K562 (cell line): ENCODE measurements around the gene MTMR3.

Experiments
- NFXL1 ChIP-seq: fragments of 450-650 bp; formaldehyde crosslinking; IDR thresholded peaks from 2 replicates; pipeline ENCODE4 v1.4.0; 2021; ENCODE audit warnings: mild to moderate bottlenecking
- RB1 ChIP-seq: fragments of 450-650 bp; IDR thresholded peaks from 2 replicates; pipeline ENCODE4 v1.6.1; 2017; ENCODE audit warnings: low read depth, mild to moderate bottlenecking
- RHOXF2B ChIP-seq: fragments of 250-450 bp; sonication (Bioruptor Pico); conservative IDR thresholded peaks from 2 replicates; pipeline ENCODE4 v1.5.1; 2021
- SMAD4 ChIP-seq: fragments of 250-450 bp; sonication (Bioruptor Pico); conservative IDR thresholded peaks from 2 replicates; pipeline ENCODE4 v1.8.0; 2021; ENCODE audit warnings: inconsistent platforms, mild to moderate bottlenecking, moderate library complexity
- SP2 ChIP-seq: IDR thresholded peaks from 2 replicates; pipeline ENCODE4 v1.6.1; 2011; ENCODE audit warnings: mild to moderate bottlenecking, low read depth, low read length, moderate library complexity; ENCODE audit not compliant: poor library complexity, severe bottlenecking; ENCODE audit errors: extremely low read depth
- ZC3H4 ChIP-seq: sonication (generic); formaldehyde crosslinking; IDR thresholded peaks from 2 replicates; pipeline ENCODE4 v1.9.0; 2021; ENCODE audit warnings: missing genetic modification reagents, borderline replicate concordance
- TF ChIP-seq, protein P1 (sequence below): fragments of 250-450 bp; sonication (Bioruptor Pico); IDR thresholded peaks from 2 replicates; pipeline ENCODE4 v1.8.0; 2021; ENCODE audit warnings: moderate library complexity, mild to moderate bottlenecking, inconsistent platforms
- TF ChIP-seq, protein P2 (sequence below): sonication (generic); formaldehyde crosslinking; IDR thresholded peaks from 2 replicates; pipeline ENCODE4 v1.8.0; 2022; ENCODE audit warnings: mild to moderate bottlenecking, missing genetic modification reagents
- TF ChIP-seq, protein P3 (sequence below): sonication (generic); formaldehyde crosslinking; IDR thresholded peaks from 2 replicates; pipeline ENCODE4 v1.5.0; 2020; ENCODE audit warnings: missing genetic modification reagents
- TF ChIP-seq, protein P4 (sequence below): sonication (generic); formaldehyde crosslinking; IDR thresholded peaks from 2 replicates; pipeline ENCODE4 v1.8.1; 2022; ENCODE audit warnings: missing genetic modification reagents
- TF ChIP-seq, protein P5 (sequence below), 3 experiments: IDR thresholded peaks in 2 of 3; conservative IDR thresholded peaks in 1 of 3; 2 replicates each; pipeline ENCODE4 v1.5.1; 2011 to 2012; ENCODE audit warnings: low read length in 3 of 3, mild to moderate bottlenecking in 3 of 3, control low read depth in 2 of 3, improper control_type of control experiment in 1 of 3, inconsistent platforms in 1 of 3, low read depth in 1 of 3, mixed read lengths in 1 of 3, moderate library complexity in 1 of 3; ENCODE audit not compliant: insufficient read depth in 2 of 3

DNA sequence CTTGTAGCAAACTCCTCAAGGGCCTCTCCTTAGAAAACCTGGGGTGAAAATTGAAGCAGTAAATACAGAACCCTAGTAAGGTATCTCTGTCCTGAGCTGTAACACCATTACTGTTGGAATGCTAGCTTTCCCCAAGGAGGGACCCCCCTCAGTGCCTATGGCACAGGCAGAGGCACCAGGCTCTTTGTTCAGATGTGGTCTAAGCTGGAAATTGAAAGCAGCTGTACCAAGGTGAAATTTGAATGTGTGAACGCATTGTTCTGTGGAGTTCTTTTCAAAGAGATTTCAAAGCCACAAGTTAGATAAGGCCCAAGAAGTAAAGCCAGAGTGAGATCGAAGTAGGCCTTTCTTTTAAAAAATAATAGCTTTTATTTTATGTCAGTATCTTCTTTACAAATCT, 125.4 kb downstream of the MTMR3 start:
- TF ChIP-seq RHOXF2B (CRISPR knock-in tag) (no peak), RB1 (no peak), NFXL1 (no peak), ZC3H4 (CRISPR knock-in tag) (no peak), SMAD4 (no peak), SP2 (no peak)
- TF ChIP-seq, protein P1, sequence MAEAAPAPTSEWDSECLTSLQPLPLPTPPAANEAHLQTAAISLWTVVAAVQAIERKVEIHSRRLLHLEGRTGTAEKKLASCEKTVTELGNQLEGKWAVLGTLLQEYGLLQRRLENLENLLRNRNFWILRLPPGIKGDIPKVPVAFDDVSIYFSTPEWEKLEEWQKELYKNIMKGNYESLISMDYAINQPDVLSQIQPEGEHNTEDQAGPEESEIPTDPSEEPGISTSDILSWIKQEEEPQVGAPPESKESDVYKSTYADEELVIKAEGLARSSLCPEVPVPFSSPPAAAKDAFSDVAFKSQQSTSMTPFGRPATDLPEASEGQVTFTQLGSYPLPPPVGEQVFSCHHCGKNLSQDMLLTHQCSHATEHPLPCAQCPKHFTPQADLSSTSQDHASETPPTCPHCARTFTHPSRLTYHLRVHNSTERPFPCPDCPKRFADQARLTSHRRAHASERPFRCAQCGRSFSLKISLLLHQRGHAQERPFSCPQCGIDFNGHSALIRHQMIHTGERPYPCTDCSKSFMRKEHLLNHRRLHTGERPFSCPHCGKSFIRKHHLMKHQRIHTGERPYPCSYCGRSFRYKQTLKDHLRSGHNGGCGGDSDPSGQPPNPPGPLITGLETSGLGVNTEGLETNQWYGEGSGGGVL (CRISPR knock-in tag): no peak
- TF ChIP-seq, protein P2, sequence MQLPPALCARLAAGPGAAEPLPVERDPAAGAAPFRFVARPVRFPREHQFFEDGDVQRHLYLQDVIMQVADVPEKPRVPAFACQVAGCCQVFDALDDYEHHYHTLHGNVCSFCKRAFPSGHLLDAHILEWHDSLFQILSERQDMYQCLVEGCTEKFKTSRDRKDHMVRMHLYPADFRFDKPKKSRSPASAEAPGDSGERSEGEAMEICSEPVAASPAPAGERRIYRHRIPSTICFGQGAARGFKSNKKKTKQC (CRISPR knock-in tag): no peak
- TF ChIP-seq, protein P3, sequence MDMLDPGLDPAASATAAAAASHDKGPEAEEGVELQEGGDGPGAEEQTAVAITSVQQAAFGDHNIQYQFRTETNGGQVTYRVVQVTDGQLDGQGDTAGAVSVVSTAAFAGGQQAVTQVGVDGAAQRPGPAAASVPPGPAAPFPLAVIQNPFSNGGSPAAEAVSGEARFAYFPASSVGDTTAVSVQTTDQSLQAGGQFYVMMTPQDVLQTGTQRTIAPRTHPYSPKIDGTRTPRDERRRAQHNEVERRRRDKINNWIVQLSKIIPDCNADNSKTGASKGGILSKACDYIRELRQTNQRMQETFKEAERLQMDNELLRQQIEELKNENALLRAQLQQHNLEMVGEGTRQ (CRISPR knock-in tag): no peak
- TF ChIP-seq, protein P4, sequence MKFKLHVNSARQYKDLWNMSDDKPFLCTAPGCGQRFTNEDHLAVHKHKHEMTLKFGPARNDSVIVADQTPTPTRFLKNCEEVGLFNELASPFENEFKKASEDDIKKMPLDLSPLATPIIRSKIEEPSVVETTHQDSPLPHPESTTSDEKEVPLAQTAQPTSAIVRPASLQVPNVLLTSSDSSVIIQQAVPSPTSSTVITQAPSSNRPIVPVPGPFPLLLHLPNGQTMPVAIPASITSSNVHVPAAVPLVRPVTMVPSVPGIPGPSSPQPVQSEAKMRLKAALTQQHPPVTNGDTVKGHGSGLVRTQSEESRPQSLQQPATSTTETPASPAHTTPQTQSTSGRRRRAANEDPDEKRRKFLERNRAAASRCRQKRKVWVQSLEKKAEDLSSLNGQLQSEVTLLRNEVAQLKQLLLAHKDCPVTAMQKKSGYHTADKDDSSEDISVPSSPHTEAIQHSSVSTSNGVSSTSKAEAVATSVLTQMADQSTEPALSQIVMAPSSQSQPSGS (CRISPR knock-in tag): no peak
- TF ChIP-seq, protein P5, sequence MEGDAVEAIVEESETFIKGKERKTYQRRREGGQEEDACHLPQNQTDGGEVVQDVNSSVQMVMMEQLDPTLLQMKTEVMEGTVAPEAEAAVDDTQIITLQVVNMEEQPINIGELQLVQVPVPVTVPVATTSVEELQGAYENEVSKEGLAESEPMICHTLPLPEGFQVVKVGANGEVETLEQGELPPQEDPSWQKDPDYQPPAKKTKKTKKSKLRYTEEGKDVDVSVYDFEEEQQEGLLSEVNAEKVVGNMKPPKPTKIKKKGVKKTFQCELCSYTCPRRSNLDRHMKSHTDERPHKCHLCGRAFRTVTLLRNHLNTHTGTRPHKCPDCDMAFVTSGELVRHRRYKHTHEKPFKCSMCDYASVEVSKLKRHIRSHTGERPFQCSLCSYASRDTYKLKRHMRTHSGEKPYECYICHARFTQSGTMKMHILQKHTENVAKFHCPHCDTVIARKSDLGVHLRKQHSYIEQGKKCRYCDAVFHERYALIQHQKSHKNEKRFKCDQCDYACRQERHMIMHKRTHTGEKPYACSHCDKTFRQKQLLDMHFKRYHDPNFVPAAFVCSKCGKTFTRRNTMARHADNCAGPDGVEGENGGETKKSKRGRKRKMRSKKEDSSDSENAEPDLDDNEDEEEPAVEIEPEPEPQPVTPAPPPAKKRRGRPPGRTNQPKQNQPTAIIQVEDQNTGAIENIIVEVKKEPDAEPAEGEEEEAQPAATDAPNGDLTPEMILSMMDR (IDR thresholded peaks at IDR 0.05 in 2 of 3, conservative IDR thresholded peaks at IDR 0.05 in 1 of 3; ENCODE audit: insufficient read depth in 2 of 3, low read depth in 1 of 3, low read length in 3 of 3): no peak
